GM18858 (cell line): ENCODE data around the gene SLC8A1.
A peak's percentile ranks its signal among the peaks of the same experiment; 100 is the strongest.

Experiments
- ATAC-seq: cut with Tn5 transposase; IDR thresholded peaks from one replicate; pipeline ENCODE4 v1.9.1; 2021; ENCODE audit not compliant: unreplicated experiment

Gene SLC8A1

DNA sequence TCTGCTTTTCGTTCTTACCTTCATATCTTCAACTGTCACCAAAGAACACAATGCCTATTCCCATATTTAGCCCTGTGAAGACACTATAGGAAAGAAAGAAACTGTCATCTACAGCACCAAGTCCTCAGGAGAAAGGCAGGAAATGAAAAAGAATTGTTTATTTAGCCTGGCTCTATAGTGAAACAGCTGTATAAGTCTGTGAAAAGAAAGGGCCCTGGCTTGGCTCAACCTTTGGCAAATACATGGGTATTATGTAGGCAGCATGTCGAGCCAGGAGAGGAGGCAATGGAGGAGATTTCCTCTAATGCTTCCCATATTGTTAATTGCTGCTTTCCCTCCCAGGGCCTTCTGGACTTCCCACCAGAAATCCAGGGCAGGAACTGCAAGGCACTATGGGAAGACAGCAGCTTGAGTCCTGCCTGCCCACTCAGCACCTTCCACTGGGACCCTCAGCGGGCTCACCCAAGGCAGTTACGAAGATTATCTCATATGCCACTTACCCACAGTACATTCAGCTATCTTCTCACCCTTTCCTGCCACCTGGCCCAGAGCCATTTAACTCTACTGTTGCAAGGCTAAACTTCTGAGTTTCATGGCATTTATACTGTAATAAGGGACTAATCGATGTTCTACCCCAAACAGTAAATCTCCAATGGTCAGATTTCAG is 30.1 kb downstream of the SLC8A1 start:
- no peak for ATAC-seq

DNA sequence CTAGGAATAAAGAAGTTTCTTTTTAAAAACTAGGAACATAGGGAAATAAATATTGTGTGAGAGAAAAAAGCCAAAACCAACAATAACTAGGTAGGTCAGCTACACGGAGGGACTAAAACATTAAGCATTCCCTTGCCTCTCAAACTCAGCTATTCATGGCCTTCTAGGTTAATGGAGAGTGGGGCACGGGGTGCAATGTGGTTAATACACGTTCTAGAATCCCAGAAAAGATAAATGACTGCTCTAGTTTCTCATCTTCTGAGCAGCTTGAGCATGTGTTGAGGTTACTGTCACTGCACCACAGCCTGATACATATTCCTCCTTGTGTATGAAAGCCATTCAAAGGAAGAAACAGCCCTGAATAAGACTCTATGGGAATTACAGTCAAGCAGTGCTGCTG is 31.4 kb downstream of the SLC8A1 start:
- ATAC-seq = no peak

- no peak for ATAC-seq
Observed at GRCh38 chr2:40419364-40419762, 32.5 kb downstream of the SLC8A1 start.

GRCh38 chr2:40418614-40419363 is 33.1 kb downstream of the SLC8A1 start:
- ATAC-seq = no peak

- ATAC-seq = no peak
Observed at GRCh38 chr2:40416486-40416885, 35.4 kb downstream of the SLC8A1 start.

- no peak for ATAC-seq
Observed at GRCh38 chr2:40415391-40415790, 36.5 kb downstream of the SLC8A1 start.

GRCh38 chr2:40412456-40412855 is 39.4 kb downstream of the SLC8A1 start:
- ATAC-seq = no peak

GRCh38 chr2:40410695-40411094 is 41.2 kb downstream of the SLC8A1 start:
- ATAC-seq = no peak

DNA sequence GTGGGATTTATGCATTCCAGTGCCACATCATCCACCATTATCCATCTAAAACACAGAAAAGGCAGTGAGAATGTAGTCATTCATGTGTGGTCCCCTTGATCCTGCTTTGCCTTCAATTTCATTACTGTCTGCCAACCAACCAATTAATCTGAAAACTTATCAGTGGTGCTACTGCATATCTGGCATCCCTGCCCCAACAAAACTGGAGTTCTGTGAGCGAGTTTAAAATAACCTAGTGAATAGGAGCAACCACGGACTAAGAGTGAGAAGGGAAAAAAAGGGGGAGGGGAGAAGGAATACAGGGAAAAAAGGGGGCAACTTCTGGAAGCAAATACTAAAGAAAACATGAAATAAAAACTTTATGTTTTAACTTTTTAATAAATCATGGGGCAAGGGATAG is 42.2 kb downstream of the SLC8A1 start:
- no peak for ATAC-seq

GRCh38 chr2:40406485-40407289 is 45.2 kb downstream of the SLC8A1 start:
- no peak for ATAC-seq

- ATAC-seq = no peak
Observed at GRCh38 chr2:40405465-40405864, 46.4 kb downstream of the SLC8A1 start.

GRCh38 chr2:40404517-40404916 is 47.4 kb downstream of the SLC8A1 start:
- peak; percentile 52 for ATAC-seq

DNA sequence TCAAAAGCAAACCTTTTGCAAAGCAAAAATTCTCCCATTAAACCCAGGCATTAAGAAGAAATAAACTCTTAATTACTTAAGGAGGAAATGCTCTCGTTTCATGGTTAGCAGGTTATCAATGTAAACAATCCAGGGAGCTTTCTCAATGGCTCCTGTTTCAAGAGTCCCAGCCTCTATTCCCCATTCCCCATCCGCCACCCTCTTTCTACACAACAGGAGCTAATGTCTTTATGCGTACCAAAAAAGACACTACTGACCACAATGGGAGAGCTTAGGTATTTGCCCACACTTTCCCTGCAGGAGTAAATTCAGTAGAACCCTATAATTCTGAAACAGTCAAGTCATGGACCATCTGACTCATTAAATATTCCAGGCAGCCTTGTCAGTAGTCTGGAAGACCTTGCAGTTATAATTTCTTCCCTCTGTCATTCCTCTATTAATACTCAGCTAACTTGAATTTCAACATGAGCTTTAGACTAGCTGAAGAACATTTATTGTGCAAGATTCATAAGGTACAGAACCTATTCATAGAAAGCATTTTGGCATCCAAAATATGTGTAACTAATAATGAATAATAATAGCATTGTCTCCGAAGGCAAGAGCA is 48.6 kb downstream of the SLC8A1 start:
- no peak for ATAC-seq

DNA sequence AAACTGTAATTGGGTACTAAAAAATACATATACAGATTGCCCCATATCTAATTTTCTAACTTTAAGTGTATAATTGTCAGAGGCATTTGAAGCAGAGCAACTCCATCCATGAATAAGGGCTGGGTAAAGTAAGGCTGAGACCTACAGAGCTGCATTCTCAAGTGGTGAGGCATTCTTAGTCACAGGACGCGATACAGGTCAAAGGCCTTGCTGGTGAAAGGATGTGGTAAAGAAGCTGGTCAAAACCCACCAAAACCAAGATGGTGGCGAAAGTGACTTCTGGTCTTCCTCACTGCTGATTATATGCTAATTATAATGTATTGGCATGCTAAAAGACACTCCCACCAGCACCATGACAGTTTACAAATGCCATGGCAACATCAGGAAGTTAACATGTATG is 50.0 kb downstream of the SLC8A1 start:
- no peak for ATAC-seq

GRCh38 chr2:40400336-40400953 is 51.4 kb downstream of the SLC8A1 start:
- ATAC-seq = no peak

DNA sequence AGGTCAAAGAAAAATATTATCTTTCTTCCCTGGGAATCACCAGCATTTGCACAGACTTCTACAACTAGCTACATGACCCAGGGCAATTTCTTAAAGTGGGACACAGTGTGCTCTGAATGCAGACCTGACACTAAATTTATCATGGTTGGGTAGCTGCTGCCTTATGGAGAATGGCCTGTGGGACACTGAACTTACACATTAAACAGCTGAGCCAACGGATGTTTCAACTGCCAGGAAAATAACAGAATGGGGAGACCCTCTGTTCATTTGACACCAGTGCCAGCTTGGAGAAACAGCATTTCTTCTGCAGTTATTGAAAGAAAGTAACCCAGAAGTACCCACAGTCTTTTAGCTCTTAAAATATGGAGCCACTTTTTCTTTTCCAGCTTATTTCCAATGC is 54.1 kb downstream of the SLC8A1 start:
- ATAC-seq = no peak

DNA sequence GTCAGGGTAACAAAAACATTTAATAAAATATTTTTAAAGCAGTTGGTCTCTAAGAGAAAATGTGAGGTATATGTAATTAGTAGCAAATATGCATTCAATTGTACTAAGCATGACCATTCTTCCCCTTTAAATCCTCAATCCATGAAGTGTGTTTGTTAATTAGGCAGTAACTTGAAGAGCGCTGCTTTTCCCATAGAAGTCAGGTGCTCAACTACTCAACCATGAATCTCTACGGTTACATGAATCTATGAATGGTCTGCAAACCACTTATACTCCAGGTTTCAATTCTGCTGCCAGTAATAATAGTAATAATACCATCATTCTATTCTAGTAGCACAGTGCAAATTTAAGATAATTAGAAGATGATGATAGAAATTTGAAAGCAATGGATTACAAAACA is 55.8 kb downstream of the SLC8A1 start:
- ATAC-seq = no peak

DNA sequence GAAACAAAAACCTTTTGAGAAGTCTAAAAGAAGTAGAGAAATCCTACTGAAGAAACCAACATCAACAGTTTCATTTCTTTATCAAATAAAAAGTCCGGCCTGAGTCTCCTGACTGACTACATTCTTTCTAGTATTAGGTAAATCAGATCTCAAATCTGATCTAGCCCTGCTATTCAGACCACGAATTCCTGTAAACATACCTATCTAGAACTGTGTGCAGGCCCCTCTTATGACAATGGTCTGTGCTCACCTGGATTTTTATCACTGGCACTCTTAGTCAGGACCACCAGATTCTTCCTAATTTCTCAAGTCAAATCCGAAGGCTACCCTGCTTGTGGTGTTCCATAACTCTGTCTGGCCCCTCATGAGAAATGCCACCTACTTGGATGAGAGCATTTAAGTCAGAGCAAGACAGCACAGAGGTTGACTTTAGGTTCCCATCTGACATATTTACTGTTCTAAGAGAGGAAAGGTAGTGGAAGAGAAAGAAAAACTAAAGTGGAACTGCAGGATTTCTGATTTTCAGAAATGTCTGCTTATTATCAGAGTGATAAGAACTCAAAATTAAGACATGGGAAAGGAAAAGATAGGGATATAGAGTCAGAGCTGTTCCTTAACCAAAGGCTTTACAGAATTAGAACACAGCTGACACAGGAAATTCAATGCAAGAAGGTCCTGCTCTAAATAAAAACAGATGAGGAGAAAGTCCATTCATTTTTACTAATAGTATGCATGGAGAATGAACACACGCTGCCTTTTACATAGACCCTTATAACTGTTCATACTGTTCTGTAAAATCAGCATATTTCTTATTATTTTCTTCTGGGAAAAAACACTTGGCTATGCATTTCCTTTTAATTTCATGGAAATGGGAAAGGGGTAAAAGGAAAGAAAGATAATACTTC is 56.5 kb downstream of the SLC8A1 start:
- ATAC-seq = no peak

- no peak for ATAC-seq
Observed at GRCh38 chr2:40394597-40394996, 57.3 kb downstream of the SLC8A1 start.

DNA sequence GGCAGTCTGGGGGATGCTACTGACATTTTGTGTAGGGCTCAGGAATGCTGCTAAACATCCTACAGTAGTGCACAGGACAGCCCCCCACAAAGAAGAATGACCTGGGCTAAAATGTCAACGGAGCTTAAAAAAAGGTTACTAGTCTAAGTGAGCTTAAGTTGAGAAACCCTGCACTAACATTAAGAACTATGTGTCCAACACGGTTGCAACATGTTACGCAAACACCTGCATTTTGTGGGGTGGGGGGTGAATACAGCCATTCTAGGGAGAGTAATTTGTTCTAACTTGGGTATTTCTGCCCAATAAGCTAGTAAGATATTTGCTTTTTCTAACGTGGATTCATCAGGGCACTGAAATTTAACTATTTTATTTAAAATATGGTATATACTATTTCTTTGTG is 57.9 kb downstream of the SLC8A1 start:
- ATAC-seq = no peak
